GM12878 (cell line): ENCODE data around the gene CCDC150. TPM values are rescaled to one million over a fixed set of nuclear protein-coding genes. Genes with fewer than 3 reads are reported as not detected.
A peak's percentile ranks its signal among the peaks of the same experiment; 100 is the strongest.

Experiments used
- ATAC-seq: fragments of 200-7000 bp; cut with Tn5 transposase; 3 replicates; pipeline ENCODE4 v1.9.1; 2020; ENCODE audit warnings: mild to moderate bottlenecking, moderate library complexity
- BruUV-seq: library from RNA; stranded (reverse); fragments of 400-500 nt; replicated peaks from 2 replicates; lab custom pipeline; 2021; lab: Mats Ljungman, UMichigan
- CTCF ChIA-PET: fragments of 300-600 bp; sonication (Branson Sonifier 250); formaldehyde crosslinking; extraction: SDS; loops from one replicate; lab custom pipeline; 2021; ENCODE audit warnings: inconsistent platforms; lab: Yijun Ruan, JAX
- POLR2A ChIA-PET: fragments of 350-600 bp; formaldehyde crosslinking; extraction: SDS; loops from one replicate; lab custom pipeline; 2021; ENCODE audit warnings: inconsistent platforms; lab: Charles Lee
- RAD21 ChIA-PET: fragments of 300-600 bp; sonication (Branson Sonifier 250); formaldehyde crosslinking; loops from one replicate; lab custom pipeline; 2023; ENCODE audit warnings: antibody characterized with exemption; ENCODE audit not compliant: unreplicated experiment; lab: Charles Lee
- SMC1A ChIA-PET: fragments of 300-600 bp; sonication (Branson Sonifier 250); formaldehyde crosslinking; loops from one replicate; lab custom pipeline; 2023; ENCODE audit not compliant: unreplicated experiment, uncharacterized antibody; lab: Charles Lee
- DNase-seq: peaks from one replicate; pipeline ENCODE4 v3.0.0-alpha.2; 2011; ENCODE audit warnings: low read depth, low spot score
- FAIRE-seq: peaks from 3 replicates; lab custom pipeline; 2011; peaks lifted over from hg19 to GRCh38; lab: Jason Lieb, UNC
- H2AFZ ChIP-seq: 2 replicates; pipeline ENCODE4 v1.6.0; 2011; ENCODE audit warnings: low read depth, low read length, control low read depth; ENCODE audit not compliant: control insufficient read depth
- H3K27ac ChIP-seq: 2 replicates; pipeline ENCODE4 v1.5.1; 2011; ENCODE audit warnings: control low read depth; ENCODE audit not compliant: control insufficient read depth, insufficient read depth
- H3K27me3 ChIP-seq, 2 experiments: replicated peaks in 1 of 2; 2 replicates each; pipeline versions ENCODE4 v1.6.0 to v1.6.1; 2011; ENCODE audit warnings: low read length in 1 of 2; ENCODE audit not compliant: control insufficient read depth in 2 of 2, insufficient read depth in 2 of 2
- H3K36me3 ChIP-seq, 2 experiments: 2 replicates each; pipeline ENCODE4 v1.5.1; 2011; ENCODE audit warnings: low read length in 1 of 2; ENCODE audit not compliant: control insufficient read depth in 2 of 2, insufficient read depth in 2 of 2
- H3K4me1 ChIP-seq: 2 replicates; pipeline ENCODE4 v1.6.1; 2011; ENCODE audit warnings: mild to moderate bottlenecking, low read length, moderate library complexity, mixed read lengths; ENCODE audit not compliant: control insufficient read depth, insufficient read depth
- H3K4me2 ChIP-seq: 2 replicates; pipeline ENCODE4 v1.6.0; 2011; ENCODE audit warnings: control low read depth; ENCODE audit not compliant: control insufficient read depth, insufficient read depth
- H3K4me3 ChIP-seq: fragments of 200-600 bp; sonication (generic); 2 replicates; pipeline ENCODE4 v1.5.1; 2016
- H3K79me2 ChIP-seq: 2 replicates; pipeline ENCODE4 v1.6.0; 2011; ENCODE audit warnings: low read length; ENCODE audit not compliant: control insufficient read depth, insufficient read depth
- H3K9ac ChIP-seq: 2 replicates; pipeline ENCODE4 v1.8.0; 2011; ENCODE audit warnings: low read length, control low read depth, mixed read lengths; ENCODE audit not compliant: control insufficient read depth, insufficient read depth
- H3K9me3 ChIP-seq: replicated peaks from 3 replicates; pipeline ENCODE4 v1.5.1; 2011; ENCODE audit warnings: mild to moderate bottlenecking, low read length; ENCODE audit not compliant: control insufficient read depth, insufficient read depth
- H4K20me1 ChIP-seq: 2 replicates; pipeline ENCODE4 v1.6.0; 2011; ENCODE audit not compliant: control insufficient read depth, insufficient read depth
- GABPA ChIP-seq: IDR thresholded peaks from 2 replicates; pipeline ENCODE4 v1.6.1; 2014; ENCODE audit warnings: antibody characterized with exemption, low read depth, mild to moderate bottlenecking, inconsistent platforms
- MEF2A ChIP-seq: IDR thresholded peaks from 2 replicates; pipeline ENCODE4 v1.6.1; 2011; ENCODE audit warnings: low read depth, mild to moderate bottlenecking, low read length, moderate library complexity; ENCODE audit not compliant: insufficient read depth
- NR2C1 ChIP-seq: fragments of 450-650 bp; IDR thresholded peaks from 2 replicates; pipeline ENCODE4 v1.6.1; 2017; ENCODE audit warnings: antibody characterized with exemption, mild to moderate bottlenecking, moderate library complexity
- RELA ChIP-seq: fragments of 450-650 bp; IDR thresholded peaks from 2 replicates; pipeline ENCODE4 v1.8.0; 2014; ENCODE audit warnings: borderline replicate concordance; ENCODE audit not compliant: partially characterized antibody
- TCF7 ChIP-seq: IDR thresholded peaks from 2 replicates; pipeline ENCODE4 v1.6.1; 2014; ENCODE audit warnings: antibody characterized with exemption, borderline replicate concordance
- WGBS: methylation state at CpG from one replicate; pipeline ENCODE4 v1.1.6; 2016; ENCODE audit warnings: low lambda C conversion rate; ENCODE audit not compliant: insufficient replicate concordance, insufficient coverage; ENCODE audit errors: missing lambda C conversion rate; 5-methylcytosine and 5-hydroxymethylcytosine counted together
- in situ Hi-C: fragments of 300-500 bp; cut with MboI; formaldehyde crosslinking; loops from 9 replicates; pipeline ENCODE4 v1.14.3; 2018; ENCODE audit warnings: mixed read lengths
- intact Hi-C: fragments of 100-400 bp; cut with micrococcal nuclease; formaldehyde crosslinking; loops from one replicate; pipeline ENCODE4 v1.14.2; 2022; ENCODE audit not compliant: unreplicated experiment
- polyA plus RNA-seq, 11 experiments: library from polyadenylated mRNA; depleted of rRNA in 4 of 11; unstranded in 6 of 11; stranded (reverse) in 5 of 11; fragments of >200 nt; fragmentation: Nextera tagmentation in 4 of 11; fragmentation: Illumina TruSeq in 1 of 11; extraction: Ambion mirVana in 4 of 11; extraction: Trizol in 1 of 11; gene quantifications; 1 replicate in 1 of 11; 2 replicates in 10 of 11; pipeline versions ENCODE4 v1.2.1 to v1.2.3, GENCODE V29; 2011 to 2016; ENCODE audit warnings: inconsistent platforms in 2 of 11, missing spikeins in 2 of 11, low read depth in 1 of 11
- total RNA-seq, 4 experiments: library from RNA; depleted of rRNA in 3 of 4; stranded (reverse); fragments of >200 nt in 3 of 4; fragmentation: Illumina TruSeq in 1 of 4; extraction: Trizol in 1 of 4; gene quantifications; 2 replicates each; pipeline versions ENCODE4 v1.2.1 to v1.2.3, GENCODE V29; 2013 to 2021
- TF ChIP-seq, protein P1 (sequence below): fragments of 450-650 bp; IDR thresholded peaks from 2 replicates; pipeline ENCODE4 v1.6.1; 2016; ENCODE audit warnings: mild to moderate bottlenecking

CCDC150 gene
- total and polyA plus RNA-seq, 10 of the 15 experiments (the other 5 are each of a cell fraction or from before 2014, with no cell fraction given) = 11.6 to 27.7 (median 19.6) TPM

- no peak overlapping the region for H3K9ac ChIP-seq
- RAD21 ChIA-PET = no interaction called here
- no peaks in the 10 kb centered on the region for H3K27me3 ChIP-seq
- POLR2A ChIA-PET = no interaction called here
- H3K27ac ChIP-seq = no peak overlapping the region
- DNase-seq = no peak
- BruUV-seq = no TSS peak
- no peak for TF ChIP-seq RELA
- no peak for TF ChIP-seq GABPA
- no peak for TF ChIP-seq NR2C1
- TF ChIP-seq, protein P1, sequence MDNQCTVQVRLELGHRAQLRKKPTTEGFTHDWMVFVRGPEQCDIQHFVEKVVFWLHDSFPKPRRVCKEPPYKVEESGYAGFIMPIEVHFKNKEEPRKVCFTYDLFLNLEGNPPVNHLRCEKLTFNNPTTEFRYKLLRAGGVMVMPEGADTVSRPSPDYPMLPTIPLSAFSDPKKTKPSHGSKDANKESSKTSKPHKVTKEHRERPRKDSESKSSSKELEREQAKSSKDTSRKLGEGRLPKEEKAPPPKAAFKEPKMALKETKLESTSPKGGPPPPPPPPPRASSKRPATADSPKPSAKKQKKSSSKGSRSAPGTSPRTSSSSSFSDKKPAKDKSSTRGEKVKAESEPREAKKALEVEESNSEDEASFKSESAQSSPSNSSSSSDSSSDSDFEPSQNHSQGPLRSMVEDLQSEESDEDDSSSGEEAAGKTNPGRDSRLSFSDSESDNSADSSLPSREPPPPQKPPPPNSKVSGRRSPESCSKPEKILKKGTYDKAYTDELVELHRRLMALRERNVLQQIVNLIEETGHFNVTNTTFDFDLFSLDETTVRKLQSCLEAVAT = no peak
- no peak for TF ChIP-seq MEF2A
- TF ChIP-seq, all 136 proteins: peak for 0
- in situ Hi-C loops = no loop called here
- 2% methylated on average over 2 of the region's 2 CpGs for WGBS
- no peaks in the 10 kb centered on the region for H3K9me3 ChIP-seq
- FAIRE-seq (no peak), ATAC-seq (no peak)
- no peak overlapping the region for H3K4me2 ChIP-seq
- intact Hi-C loops = no loop called here
- CTCF ChIA-PET = no interaction called here
- no peaks in the 10 kb centered on the region for H3K36me3 ChIP-seq
- H2AFZ ChIP-seq = no peak overlapping the region
- peaks cover 2% of the 10 kb centered on the region; the same call in 1 of the 2 replicates for H3K79me2 ChIP-seq
- SMC1A ChIA-PET = no interaction called here
- H3K4me3 ChIP-seq = no peak overlapping the region
- H4K20me1 ChIP-seq = no peaks in the 10 kb centered on the region
- H3K4me1 ChIP-seq = no peaks in the 10 kb centered on the region
These were observed 4.4 kb upstream of the CCDC150 start for GRCh38 chr2:196635156-196635555.

DNA sequence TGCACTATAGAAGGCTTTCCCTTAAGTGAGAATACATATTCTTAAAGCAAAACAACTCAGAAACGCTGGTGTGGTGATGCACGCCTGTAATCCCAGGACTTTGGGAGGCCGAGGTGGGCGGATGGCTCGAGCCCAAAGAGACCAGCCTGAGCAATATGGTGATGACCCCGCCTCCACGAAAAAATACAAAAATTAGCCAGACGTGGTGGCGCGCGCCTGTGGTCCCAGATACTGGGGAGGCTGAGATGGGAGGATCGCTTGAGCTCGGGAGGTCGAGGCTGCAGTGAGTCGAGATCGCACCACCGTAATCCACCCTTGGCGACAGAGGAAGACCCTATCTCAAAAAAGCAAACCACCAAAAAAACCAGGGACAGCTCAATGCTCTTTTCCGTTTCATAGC, 750 bp upstream of the CCDC150 start:
- ATAC-seq (no peak), FAIRE-seq (no peak)
- Histone ChIP-seq H4K20me1 (no peaks in the 10 kb centered on the region), H3K79me2 (peaks cover 12% of the 10 kb centered on the region), H3K9ac (no peak overlapping the region), H3K4me3 (peak overlapping the region; percentile 44; the same call in 1 of the 2 replicates), H3K4me2 (peak overlapping the region; percentile 58), H3K27ac (no peak overlapping the region), H2AFZ (peak overlapping the region; percentile 96)
- intact Hi-C loops = no loop called here
- ChIA-PET POLR2A (interaction anchor here (1.3 to 1.4 kb wide), 2 partner anchors 159 to 330 kb away, joined by 3 to 4 read pairs; no protein-coding TSS in a partner anchor), SMC1A (interaction anchor here (1.0 to 1.9 kb wide), 4 partner anchors 87 to 185 kb away, joined by 3 to 5 read pairs (median 4); partner anchors contain the start of gene GTF3C3)
- WGBS = 69% methylated on average over 19 of the region's 19 CpGs
- TF ChIP-seq, protein P1 = peak; percentile 63
- no peak for TF ChIP-seq TCF7
- TF ChIP-seq, all 136 proteins: peak for 1
- RAD21 ChIA-PET = no interaction called here
- H3K27me3 ChIP-seq = no peaks in the 10 kb centered on the region
- H3K36me3 ChIP-seq = no peaks in the 10 kb centered on the region
- BruUV-seq = no TSS peak
- in situ Hi-C loops = no loop called here
- no peaks in the 10 kb centered on the region for H3K4me1 ChIP-seq
- no peaks in the 10 kb centered on the region for H3K9me3 ChIP-seq
- CTCF ChIA-PET = interaction anchor here (0.9 to 1.5 kb wide), 3 partner anchors 13 to 186 kb away, joined by 3 to 5 read pairs (median 3); no protein-coding TSS in a partner anchor
- DNase-seq = no peak
